HG02970 (cell line): ENCODE results near the gene NUDT2.

Source experiments
- ATAC-seq: cut with Tn5 transposase; IDR thresholded peaks from one replicate; pipeline ENCODE4 v1.9.1; 2021; ENCODE audit warnings: mild to moderate bottlenecking, moderate library complexity, moderate number of reproducible peaks; ENCODE audit not compliant: unreplicated experiment, low FRiP score

The NUDT2 gene

DNA sequence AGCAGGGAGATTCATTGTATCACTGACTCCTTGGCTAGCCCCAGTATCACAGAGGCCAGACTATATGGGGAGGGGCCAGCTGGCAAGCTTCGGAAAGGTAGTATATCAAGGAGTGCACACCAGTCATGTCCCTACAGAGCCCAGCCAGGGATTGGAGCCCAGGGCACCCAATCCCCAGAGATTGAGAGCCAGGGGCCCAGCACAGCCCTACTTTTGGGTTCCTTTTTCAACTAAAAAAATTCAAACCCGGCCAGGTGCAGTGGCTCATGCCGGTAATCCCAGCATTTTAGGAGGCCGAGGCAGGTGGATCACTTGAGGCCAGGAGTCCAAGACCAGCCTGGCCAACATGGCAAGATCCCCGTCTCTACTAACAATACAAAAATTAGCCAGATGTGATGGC is 52.7 kb downstream of the NUDT2 start:
- no peak for ATAC-seq

- no peak for ATAC-seq
These were observed 53.5 kb downstream of the NUDT2 start for GRCh38 chr9:34382879-34383278.

DNA sequence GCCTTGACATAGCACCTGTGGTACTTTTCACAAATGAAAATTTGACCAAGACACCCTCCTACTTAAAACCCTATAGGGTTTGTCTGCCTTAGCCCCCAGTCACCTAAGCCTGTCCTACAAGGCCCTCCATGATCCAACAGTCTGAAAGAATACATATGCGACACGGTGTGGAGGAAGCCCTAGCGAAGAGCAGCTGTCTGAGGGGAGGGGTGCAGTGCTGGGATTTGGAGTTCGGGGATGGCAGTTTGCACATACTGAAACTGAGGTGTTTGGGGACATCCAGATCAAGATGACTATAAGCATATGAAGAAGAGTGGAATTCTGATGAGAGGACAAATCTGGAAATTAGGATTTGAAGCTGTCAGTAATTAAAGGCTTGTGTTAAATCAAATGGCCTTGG is 54.5 kb downstream of the NUDT2 start:
- no peak for ATAC-seq

DNA sequence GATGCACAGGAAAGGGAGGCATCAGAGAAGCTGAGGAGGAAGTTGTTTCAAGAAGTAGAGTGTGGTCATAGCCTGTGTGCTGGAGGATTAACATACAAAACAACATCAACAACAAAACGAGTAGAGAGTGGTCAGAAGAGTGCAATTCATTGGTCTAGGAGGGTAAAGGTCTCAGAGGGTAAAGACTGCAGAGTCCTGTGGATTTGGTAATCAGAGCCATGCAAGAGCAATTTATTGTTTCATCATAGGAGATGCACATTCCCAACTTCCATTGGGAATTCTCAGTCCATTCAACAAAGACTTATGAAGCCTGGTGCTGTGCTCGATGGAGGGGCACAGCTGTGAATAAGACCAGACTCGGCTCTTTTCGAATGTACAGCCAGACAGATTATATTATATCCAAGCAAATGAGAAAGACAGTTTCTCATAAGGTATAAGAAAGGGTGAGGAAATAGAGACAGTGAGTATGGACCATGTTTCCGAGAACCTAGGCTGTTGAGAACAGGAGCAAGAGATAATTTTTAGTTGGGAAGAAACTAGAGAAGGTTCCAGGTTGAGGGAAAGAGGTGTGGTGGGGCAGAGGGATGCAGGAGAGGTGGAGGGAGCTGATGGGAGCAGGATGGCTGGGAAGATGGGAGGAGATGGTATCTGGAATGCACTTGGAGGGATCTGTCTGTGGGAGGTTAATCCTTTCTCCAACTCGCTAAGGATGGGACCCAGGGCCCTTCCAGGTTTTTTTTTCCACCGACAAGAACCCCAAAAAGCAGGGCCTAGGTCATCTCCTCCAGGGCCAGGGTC is 55.2 kb downstream of the NUDT2 start:
- no peak for ATAC-seq

- no peak for ATAC-seq
These were observed 56.3 kb downstream of the NUDT2 start for GRCh38 chr9:34385561-34386230.

- no peak for ATAC-seq
These were observed 57.3 kb downstream of the NUDT2 start for GRCh38 chr9:34386656-34387055.

- no peak for ATAC-seq
These were observed 57.9 kb downstream of the NUDT2 start for GRCh38 chr9:34387239-34387638.

- ATAC-seq = no peak
These were observed 63.1 kb downstream of the NUDT2 start for GRCh38 chr9:34392511-34392910.
